IPS-18a (cell line): ENCODE measurements around the gene SORCS3.
A peak's percentile ranks its signal among the peaks of the same experiment; 100 is the strongest.
"Not testable (repeated sequence)": the region's sequence is repeated elsewhere in the genome, so short reads cannot be mapped to it uniquely, and the experiment has no call there.

Experiments
- H3K27ac ChIP-seq: one replicate; pipeline ENCODE4 v1.5.1; 2013; ENCODE audit warnings: low read length
- H3K27me3 ChIP-seq: one replicate; pipeline ENCODE4 v1.6.1; 2013; ENCODE audit warnings: mild to moderate bottlenecking, low read length; ENCODE audit not compliant: control insufficient read depth, insufficient read depth
- H3K36me3 ChIP-seq: one replicate; pipeline ENCODE4 v1.6.1; 2013; ENCODE audit warnings: low read depth, low read length; ENCODE audit not compliant: control insufficient read depth
- H3K4me1 ChIP-seq: one replicate; pipeline ENCODE4 v1.6.1; 2013; ENCODE audit warnings: low read depth, low read length; ENCODE audit not compliant: control insufficient read depth
- H3K4me3 ChIP-seq: one replicate; pipeline ENCODE4 v1.5.1; 2013; ENCODE audit warnings: low read length
- H3K9ac ChIP-seq: one replicate; pipeline ENCODE4 v1.6.1; 2013; ENCODE audit warnings: mild to moderate bottlenecking, low read length, moderate library complexity
- H3K9me3 ChIP-seq: one replicate; pipeline ENCODE4 v1.6.1; 2013; ENCODE audit warnings: low read depth, low read length; ENCODE audit not compliant: control insufficient read depth

SORCS3 gene

DNA sequence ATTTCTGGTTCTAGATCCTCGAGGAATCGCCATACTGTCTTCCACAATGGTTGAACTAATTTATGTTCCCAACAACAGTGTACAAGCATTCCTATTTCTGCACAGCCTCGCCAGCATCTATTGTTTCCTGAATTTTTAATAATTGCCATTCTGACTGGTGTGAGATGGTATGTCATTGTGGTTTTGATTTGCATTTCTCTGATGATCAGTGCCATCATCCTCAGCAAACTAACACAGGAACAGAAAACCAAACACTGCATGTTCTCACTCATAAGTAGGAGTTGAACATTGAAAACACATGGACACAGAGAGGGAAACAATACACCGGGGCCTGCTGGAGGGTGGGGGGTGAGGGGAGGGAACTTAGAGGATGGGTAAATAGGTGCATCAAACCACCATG is 62.2 kb downstream of the SORCS3 start:
- not testable (repeated sequence) for H3K36me3 ChIP-seq, H3K27me3 ChIP-seq, H3K4me3 ChIP-seq, H3K27ac ChIP-seq, H3K9ac ChIP-seq, H3K9me3 ChIP-seq
- H3K4me1 ChIP-seq = peaks cover 10% of the 10 kb centered on the region

DNA sequence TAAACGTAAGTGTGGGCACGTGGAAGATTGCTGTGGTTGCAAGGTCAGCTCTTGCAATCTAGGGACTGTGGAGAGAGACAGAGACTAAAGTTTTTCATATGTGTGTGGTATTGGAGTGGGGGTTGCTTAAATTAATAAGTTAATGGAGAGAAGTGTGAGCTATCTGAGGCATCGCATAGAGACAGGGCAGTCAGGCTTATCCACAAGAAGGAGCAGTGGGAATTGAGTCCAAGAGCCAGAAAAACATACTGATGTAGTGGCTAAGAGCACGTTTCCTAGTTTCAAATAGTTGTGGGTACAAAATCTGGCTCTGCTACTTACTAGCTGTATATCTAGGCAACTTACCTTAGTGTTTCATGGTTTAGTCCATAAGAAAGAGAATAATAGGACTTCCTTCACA is 65.8 kb downstream of the SORCS3 start:
- peaks cover 15% of the 10 kb centered on the region for H3K4me1 ChIP-seq
- H3K9me3 ChIP-seq = no peaks in the 10 kb centered on the region
- H3K27ac ChIP-seq = no peak overlapping the region
- no peak overlapping the region for H3K9ac ChIP-seq
- no peak overlapping the region for H3K4me3 ChIP-seq
- H3K36me3 ChIP-seq = no peaks in the 10 kb centered on the region
- H3K27me3 ChIP-seq = no peaks in the 10 kb centered on the region

DNA sequence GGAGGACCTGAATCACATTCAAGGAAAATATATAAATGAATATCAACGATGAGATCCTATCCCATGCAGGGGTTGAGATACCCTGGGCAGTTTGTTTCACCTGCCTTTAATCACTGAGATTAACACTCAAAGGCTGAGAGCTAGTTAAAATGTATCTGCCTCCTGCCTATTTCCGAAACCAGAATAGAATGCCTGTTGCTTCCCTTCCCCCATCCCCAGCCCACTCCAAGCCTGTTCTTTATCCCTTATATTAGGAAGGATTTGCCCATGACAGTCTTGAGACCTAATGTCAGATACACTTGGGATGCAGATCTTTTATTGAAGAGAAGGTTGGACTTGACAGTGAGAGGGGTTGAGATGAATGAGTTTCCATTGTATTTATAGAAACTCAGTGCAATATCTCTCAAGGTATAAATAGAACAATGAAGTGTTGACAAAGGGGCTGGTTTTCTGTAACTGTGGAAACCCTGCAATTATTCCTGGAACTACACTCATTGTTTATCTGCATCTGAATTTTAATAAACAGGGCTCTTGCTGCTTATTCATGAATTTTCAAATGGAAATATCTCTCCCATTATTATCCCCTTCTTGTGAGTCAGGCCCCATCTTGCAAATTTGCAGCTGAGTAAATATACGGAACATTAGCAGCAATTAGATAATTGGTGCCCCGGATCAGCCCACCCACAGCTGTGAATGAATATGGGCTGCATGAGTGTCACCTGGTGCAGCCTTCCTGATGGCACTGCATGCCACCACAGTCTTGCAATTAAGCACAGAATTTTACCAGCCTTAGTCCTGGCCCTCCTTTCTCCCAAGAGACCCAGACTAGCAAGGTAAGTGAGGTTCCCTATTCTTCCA is 66.7 kb downstream of the SORCS3 start:
- H3K4me3 ChIP-seq = no peak overlapping the region
- H3K9me3 ChIP-seq = no peaks in the 10 kb centered on the region
- peaks cover 15% of the 10 kb centered on the region for H3K4me1 ChIP-seq
- H3K27me3 ChIP-seq = no peaks in the 10 kb centered on the region
- H3K27ac ChIP-seq = no peak overlapping the region
- H3K36me3 ChIP-seq = no peaks in the 10 kb centered on the region
- H3K9ac ChIP-seq = no peak overlapping the region

DNA sequence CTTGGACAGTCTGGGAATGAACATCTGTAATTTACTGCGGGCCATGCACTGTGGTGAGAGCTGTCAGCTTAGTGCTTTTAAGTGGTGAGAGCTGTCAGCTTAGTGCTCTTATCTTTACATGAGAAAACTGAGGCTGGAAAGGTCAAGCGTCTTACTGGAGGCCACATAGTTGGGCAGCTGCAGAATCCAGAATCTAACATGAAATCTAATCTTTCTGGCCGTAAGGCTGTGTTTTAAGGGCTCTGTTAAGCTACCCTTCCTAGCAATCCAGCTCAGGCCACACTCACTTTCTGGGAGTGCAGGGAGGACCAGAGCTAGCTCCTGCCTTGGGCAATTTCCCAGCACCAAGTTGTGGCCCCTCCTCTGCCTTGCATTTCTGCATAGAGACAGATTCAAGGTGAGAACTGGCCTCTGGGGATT is 70.2 kb downstream of the SORCS3 start:
- Histone ChIP-seq H3K27ac (no peak overlapping the region), H3K36me3 (no peaks in the 10 kb centered on the region), H3K9ac (no peak overlapping the region), H3K4me1 (peaks cover 18% of the 10 kb centered on the region), H3K4me3 (no peak overlapping the region), H3K9me3 (no peaks in the 10 kb centered on the region), H3K27me3 (no peaks in the 10 kb centered on the region)

DNA sequence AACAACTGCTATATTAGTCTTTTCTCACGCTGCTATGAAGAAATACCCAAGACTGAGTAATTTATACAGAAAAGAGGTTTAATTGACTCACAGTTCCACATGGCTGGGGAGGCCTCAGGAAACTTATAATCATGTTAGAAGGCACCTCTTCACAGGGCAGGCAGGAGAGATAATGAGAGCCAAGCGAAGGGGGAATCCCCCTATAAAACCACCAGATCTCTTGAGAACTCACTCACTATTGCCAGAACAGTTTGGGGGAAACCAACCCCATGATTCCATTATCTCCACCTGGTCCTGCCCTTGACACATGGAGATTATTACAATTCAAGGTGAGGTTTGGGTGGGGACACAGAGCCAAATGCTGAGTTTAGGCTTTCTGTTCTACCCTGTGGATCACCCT is 89.5 kb downstream of the SORCS3 start:
- H3K27me3 ChIP-seq, H3K36me3 ChIP-seq, H3K27ac ChIP-seq, H3K9ac ChIP-seq, H3K4me3 ChIP-seq, H3K9me3 ChIP-seq: not testable (repeated sequence)
- H3K4me1 ChIP-seq = peaks cover 12% of the 10 kb centered on the region

DNA sequence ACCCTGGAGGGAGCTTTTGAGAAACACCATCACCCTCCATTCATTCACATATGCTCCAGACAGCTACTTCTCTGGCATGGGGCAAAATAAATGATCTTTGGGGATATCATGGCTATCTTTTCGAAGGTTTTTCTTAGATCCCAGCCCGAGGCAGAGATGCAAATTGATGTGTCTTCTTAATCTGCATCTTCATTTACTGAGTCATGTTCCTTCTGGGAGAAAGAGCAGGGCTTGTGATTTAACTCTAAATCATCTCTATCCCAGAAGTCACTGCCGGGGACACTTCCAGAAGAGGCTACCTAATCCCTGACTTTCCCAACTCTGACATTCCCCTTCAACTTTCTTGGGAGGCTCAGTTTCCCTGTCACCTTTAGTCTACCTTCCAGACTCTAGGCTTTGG is 90.1 kb downstream of the SORCS3 start:
- Histone ChIP-seq H3K27me3 (no peaks in the 10 kb centered on the region), H3K4me1 (peaks cover 18% of the 10 kb centered on the region), H3K9ac (no peak overlapping the region), H3K4me3 (no peak overlapping the region), H3K9me3 (no peaks in the 10 kb centered on the region), H3K27ac (no peak overlapping the region), H3K36me3 (no peaks in the 10 kb centered on the region)

DNA sequence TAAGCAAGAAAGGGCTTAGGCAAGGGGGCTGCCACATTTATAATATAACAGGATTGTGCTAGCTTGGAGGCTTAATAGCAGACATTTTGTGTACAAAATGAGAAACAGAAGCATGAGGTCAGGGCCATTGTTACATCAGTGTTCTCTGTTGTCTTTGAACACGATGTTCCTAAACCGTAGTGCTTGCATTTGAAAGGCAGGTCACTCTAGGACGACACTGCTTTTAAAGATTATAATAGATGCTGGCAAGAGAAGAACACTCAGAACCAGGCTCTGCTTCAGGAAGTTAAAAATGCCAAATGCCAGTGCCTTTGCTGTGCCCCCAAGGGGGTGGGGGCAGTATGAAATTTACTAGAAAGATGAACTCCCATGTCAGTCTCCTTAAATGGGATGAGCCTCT is 91.1 kb downstream of the SORCS3 start:
- H3K27me3 ChIP-seq = no peaks in the 10 kb centered on the region
- no peak overlapping the region for H3K4me3 ChIP-seq
- H3K9me3 ChIP-seq = no peaks in the 10 kb centered on the region
- peaks cover 18% of the 10 kb centered on the region for H3K4me1 ChIP-seq
- H3K36me3 ChIP-seq = no peaks in the 10 kb centered on the region
- no peak overlapping the region for H3K9ac ChIP-seq
- no peak overlapping the region for H3K27ac ChIP-seq

DNA sequence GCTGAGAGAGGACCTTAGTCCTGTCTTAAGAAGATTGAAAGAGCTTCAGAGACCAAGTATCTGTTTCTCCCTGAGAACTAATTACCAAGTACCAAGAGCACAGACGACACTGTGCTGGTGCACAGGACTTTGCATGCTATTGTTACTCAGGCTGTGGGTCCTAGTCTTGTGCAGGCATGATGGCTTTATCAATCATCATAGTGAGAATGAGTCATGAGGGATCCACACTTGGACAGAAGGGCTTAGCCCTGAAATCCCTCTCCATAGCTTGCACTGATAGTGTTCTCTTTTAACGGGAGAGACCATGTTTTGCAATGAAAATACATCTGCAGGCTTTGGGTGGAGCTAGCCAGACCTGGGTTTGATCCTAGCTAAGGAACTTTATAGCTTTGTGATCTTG is 93.3 kb downstream of the SORCS3 start:
- H3K27ac ChIP-seq = no peak overlapping the region
- H3K27me3 ChIP-seq = no peaks in the 10 kb centered on the region
- H3K9ac ChIP-seq = peak overlapping the region; percentile 19
- no peaks in the 10 kb centered on the region for H3K9me3 ChIP-seq
- H3K36me3 ChIP-seq = no peaks in the 10 kb centered on the region
- H3K4me3 ChIP-seq = no peak overlapping the region
- peaks cover 18% of the 10 kb centered on the region for H3K4me1 ChIP-seq

DNA sequence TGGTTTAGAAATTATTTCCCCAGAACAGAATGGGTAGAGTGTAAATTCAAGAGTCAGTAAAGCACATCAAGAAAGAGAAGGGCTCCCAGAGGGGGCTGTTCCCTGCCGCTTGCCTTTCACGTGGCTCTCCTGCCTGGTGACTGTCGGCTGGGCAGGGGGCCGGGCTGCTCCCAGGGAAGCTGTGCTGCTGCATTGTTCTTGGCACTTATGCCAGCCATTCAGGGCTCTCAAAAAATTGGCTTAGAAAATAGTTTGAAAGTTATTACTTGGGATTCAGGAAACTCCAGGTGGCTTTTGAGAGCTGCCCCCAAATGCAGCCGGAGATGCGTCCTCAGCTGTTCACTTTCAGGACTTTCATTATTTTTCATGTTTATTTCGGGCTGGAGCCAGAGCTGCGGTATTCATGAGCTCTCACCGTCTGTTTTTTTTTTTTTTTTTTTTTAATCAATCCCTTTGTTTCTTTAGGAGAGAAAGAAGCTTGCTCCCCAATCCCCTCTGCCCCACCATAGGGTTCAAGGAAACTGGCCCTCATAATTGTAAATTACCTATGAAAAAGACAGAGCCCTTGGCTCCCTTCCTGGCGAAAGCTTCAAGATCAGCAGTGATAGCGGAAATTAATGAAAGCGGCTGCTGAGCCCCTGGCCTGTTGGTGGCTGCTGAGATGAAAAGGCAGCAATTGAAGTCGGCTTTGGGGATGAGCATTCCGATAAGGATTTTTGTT is 94.1 kb downstream of the SORCS3 start:
- H3K36me3 ChIP-seq = no peaks in the 10 kb centered on the region
- H3K9ac ChIP-seq = peak overlapping the region; percentile 19
- no peak overlapping the region for H3K27ac ChIP-seq
- H3K4me3 ChIP-seq = peak overlapping the region; percentile 49
- H3K4me1 ChIP-seq = peaks cover 18% of the 10 kb centered on the region
- no peaks in the 10 kb centered on the region for H3K27me3 ChIP-seq
- H3K9me3 ChIP-seq = no peaks in the 10 kb centered on the region

DNA sequence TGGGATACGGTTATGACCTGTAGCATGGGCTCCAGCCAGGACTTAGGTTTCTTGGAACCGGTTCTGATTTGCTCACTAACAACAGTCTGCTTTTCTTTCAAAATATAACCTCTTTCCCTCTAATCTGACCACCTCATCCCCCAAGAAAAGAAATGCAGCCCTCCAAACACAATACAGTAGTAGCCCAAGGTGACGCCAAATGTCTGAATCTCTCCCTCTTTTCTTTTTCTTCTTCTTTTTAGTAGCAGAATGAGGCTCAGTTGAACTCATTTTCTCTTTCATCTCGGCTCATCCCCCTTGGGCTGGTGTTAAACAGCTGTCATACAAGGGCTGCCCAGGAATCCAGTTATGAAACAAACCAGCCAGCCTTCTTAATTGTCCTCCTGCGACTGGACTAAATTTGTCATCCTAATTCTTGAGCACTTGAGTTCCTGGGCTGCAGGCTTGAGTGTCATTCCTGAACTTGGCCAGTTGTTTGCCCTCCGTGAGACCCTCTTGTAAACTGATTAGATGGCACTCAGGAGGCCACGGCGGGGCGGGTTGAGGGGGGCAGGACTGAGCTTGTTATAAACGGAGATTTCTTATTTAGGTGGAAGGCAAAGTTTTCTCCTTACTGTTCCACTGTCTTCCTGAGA is 94.8 kb downstream of the SORCS3 start:
- H3K4me1 ChIP-seq = peaks cover 18% of the 10 kb centered on the region
- H3K27me3 ChIP-seq = no peaks in the 10 kb centered on the region
- H3K9me3 ChIP-seq = no peaks in the 10 kb centered on the region
- H3K36me3 ChIP-seq = no peaks in the 10 kb centered on the region
- H3K9ac ChIP-seq = peak overlapping the region; percentile 19
- H3K27ac ChIP-seq = no peak overlapping the region
- peak overlapping the region; percentile 49 for H3K4me3 ChIP-seq

DNA sequence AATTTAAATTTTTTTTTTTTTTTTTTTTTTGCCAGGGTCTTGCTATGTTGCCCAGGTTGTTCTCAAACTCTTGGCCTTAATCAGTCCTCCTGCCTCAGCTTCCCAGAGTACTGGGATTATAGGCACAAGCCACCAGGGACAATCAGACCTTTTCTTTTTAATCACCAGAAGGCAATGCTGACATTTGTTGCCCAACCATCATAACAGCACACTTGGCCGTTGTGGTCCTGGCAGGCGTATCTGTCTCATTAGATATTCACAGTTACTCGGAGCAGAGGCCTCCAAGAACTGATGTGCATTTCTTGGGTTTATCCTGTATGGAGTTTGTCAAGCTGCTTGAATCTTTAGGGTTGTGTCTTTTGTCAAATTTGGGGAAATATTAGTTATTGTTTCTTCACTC is 100.0 kb downstream of the SORCS3 start:
- H3K9me3 ChIP-seq = no peaks in the 10 kb centered on the region
- H3K27ac ChIP-seq = no peak overlapping the region
- no peak overlapping the region for H3K4me3 ChIP-seq
- peaks cover 1% of the 10 kb centered on the region for H3K4me1 ChIP-seq
- H3K9ac ChIP-seq = no peak overlapping the region
- H3K36me3 ChIP-seq = no peaks in the 10 kb centered on the region
- H3K27me3 ChIP-seq = no peaks in the 10 kb centered on the region
